NCI-H1048 (cell line): ENCODE measurements around the gene POU4F3.
"Not testable (repeated sequence)": the region's sequence is repeated elsewhere in the genome, so short reads cannot be mapped to it uniquely, and the experiment has no call there.

Experiments
- DNase-seq: peaks from one replicate; lab custom pipeline; 2025; lab: John Stamatoyannopoulos, UW

Gene POU4F3

DNA sequence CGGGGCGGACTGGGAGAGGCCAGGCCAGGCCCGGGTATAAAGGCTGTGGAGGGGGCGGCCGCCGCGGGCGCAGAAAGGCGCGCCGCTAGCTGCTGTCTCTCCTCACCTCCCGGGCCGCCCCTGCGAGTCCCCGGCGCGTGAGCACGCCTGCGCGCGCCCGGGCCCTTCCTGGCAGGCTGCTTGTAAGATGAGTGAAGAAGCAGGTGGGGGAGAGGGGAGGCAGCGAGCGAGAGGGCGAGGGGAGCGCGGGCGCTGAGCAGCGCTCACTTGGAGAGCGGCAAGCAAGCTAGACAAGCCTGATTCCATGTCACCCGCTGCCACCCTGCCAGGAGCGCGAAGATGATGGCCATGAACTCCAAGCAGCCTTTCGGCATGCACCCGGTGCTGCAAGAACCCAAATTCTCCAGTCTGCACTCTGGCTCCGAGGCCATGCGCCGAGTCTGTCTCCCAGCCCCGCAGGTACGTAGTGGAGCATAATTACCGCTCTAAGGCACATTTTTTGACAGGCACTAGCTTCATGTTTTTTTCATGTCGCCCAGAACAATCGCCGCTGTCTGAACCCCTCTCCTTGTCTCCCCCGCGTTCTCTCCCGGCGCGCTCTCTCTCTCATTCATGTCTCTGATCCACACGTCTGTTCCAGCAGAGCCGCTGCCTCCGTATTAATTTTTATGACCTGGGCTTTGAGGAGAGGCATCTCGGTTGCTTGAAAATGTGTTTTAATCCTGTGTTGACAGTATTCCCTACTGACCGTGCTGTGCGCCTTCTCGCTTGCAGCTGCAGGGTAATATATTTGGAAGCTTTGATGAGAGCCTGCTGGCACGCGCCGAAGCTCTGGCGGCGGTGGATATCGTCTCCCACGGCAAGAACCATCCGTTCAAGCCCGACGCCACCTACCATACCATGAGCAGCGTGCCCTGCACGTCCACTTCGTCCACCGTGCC is at the start of gene POU4F3:
POU4F3 (plus strand) TSS at position 66 of the 941 bp plus-strand sequence; CDS start at position 340, 274 bp downstream.
- DNase-seq = no peak

DNA sequence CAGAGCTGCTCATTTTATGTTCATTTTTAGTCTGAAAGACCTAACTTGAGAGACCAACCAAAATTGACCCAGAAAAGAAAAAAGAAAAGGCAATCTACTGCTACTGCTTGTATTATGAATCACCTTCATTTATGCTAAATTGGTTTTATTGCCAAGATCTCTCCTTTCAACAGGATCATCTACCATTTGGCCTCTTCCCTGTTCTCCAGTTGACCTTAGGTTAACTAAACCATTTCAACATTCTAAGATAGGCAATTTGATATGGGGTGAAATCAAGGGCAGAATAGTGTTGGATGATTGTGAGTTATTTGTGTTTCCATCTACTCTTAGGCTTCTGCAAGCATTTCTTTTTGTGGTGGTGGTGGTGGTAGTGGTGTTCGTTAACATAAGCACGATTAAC is 48.3 kb upstream of the POU4F3 start:
- DNase-seq = no peak

DNA sequence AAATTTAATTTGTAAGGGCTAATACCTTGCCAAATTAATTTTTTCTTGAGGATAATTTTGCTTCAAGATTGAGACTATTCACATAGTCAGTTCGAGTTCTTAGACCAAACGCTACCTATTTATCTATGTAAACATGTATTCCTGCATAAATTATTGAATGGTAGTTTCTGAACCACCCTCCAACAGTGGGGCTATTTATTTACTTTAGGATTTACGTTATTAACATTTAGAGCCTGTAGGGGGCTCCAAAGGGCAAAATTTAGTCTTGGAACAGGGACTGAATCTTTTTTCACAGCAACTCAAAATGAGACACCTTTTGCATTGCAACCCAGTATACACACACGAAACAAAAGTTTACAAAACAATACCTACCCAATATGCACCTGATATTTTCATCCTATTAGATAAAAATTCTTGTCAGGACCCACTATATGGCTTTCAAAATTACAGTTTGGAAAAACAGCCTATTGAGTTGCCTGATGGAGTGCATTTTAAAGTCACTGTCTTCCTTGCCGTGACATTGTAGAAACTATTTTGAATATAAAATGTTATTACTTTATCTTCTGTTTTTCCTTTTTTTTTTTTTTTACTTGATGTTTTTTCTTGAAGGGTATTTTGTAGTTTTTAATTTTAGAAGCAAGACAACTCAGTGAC is 47.1 kb upstream of the POU4F3 start:
- no peak for DNase-seq

DNA sequence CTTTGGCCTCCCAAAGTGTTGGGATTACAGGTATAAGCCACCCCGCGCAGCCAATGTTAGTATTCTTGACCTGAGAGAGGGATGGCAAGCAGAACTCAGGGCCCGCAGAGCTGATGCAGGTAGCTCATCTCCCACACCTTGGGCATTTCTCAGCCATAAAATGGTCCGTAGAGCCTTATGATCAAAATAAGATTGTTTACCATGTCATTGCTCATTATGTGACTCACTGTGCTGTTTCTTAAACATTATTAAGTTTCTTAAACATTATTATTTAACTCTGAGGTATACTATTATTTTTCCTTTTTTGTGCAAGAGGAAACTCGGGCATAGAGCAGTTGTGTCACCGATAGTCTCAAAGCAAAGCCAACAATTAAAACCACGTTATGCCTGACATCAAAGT is 42.4 kb upstream of the POU4F3 start:
- no peak for DNase-seq

DNA sequence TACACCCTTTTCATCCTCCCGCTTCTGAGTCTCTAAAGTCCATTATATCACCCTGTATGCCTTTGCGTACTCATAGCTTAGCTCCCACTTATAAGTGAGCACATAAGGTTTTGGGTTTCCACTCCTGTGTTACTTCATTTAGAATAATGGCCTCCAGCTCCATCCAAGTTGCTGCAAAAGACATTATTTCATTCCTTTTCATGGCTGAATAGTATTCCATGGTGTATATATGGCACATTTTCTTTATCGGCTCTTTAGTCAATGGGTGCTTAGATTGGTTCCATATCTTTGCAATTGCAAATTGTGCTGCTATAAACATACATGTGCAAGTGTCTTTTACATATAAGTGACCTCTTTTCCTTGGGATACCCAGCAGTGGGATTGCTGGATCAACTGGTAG is 39.7 kb upstream of the POU4F3 start:
- not testable (repeated sequence) for DNase-seq

DNA sequence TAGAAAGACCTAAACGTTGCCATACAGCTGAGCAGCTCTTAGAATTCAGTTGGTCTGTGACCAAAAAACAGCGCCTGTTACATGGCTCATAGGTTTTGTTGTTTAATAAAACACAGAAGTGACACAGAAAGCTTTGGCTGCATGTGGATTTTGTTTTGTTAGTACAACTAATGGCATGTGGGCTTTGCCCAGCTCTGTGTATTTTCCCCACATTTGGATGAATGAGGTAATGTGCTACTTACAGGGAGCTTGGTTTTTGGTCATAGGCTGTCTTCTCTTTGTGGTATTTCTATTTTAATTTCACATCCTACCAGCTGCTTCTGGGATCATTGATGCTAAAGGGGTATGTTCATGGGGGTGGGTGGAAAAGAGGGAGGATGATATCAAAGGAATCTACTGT is 37.0 kb upstream of the POU4F3 start:
- DNase-seq = no peak

- no peak for DNase-seq
Observed at GRCh38 chr5:146302406-146302805, 36.2 kb upstream of the POU4F3 start.

GRCh38 chr5:146306838-146307237 is 31.8 kb upstream of the POU4F3 start:
- no peak for DNase-seq

GRCh38 chr5:146307796-146308195 is 30.8 kb upstream of the POU4F3 start:
- no peak for DNase-seq

GRCh38 chr5:146310540-146310939 is 28.1 kb upstream of the POU4F3 start:
- no peak for DNase-seq

- DNase-seq = no peak
Observed at GRCh38 chr5:146311278-146311677, 27.4 kb upstream of the POU4F3 start.

DNA sequence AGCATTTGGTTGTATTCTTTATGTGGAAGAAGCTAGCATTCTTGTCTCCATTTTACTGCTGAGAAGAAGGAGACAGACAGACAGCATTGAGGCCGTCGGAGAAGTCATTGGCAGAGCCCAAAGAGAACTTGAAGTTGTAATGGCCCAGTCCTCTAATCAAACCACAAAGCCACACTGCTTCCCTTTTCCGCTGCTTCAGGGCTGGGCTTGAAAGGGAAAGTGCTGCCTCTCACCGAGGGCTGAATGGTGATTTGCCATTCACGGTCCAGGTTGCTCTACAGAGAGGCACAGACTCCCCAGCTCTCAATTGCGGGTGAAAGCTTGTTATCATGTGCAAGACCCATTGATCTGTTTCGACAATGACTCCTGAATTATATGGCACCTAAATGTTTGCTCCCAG is 25.6 kb upstream of the POU4F3 start:
- no peak for DNase-seq

GRCh38 chr5:146321571-146321970 is 17.1 kb upstream of the POU4F3 start:
- DNase-seq = no peak

DNA sequence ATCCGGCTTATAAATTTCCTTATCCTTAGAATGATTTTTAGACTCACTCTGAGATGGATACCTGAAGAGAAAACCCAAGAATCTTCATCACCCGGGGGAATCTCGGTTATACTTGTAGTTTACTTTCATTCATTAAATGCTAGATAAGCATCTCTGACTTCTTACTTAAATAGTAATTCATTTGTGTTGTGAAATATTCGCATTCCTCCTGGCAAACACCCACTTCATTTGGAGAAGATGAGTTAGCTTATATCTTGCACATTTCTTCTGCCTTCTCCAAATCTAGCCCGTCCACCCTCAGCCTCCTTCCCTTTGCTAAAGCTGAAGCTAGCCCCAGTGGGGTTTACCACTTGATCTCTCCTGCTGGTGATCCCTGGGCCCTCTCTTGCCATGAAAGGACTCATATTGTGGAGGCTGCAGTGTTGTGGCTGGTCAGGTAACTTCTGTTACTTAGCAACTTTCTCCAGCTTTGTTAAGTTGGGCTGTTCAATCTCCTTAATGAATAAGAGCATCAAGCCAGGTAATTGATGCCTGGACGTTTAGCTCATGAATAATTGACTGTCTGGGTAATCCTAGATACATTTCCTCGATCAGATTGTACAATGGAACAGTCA is 11.3 kb upstream of the POU4F3 start:
- no peak for DNase-seq

DNA sequence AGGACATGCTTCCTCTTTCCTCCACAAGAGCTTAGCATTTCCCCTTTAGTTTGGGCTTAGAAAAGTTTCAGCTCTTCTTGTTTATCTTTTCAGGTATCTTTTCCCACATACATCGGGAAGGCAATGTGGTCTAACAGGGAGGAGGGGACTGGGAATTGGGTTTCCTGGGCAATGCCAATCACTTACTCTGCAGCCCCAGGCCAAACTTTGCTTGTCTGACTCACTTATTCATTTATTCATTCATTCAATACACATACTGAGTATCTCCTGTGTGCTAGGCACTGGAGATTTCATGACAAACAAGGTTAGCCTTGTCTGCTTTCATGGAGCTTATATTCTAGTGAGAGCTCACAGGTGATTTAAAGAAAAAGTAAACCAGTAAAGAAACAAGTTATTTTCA is 10.7 kb upstream of the POU4F3 start:
- DNase-seq = no peak

DNA sequence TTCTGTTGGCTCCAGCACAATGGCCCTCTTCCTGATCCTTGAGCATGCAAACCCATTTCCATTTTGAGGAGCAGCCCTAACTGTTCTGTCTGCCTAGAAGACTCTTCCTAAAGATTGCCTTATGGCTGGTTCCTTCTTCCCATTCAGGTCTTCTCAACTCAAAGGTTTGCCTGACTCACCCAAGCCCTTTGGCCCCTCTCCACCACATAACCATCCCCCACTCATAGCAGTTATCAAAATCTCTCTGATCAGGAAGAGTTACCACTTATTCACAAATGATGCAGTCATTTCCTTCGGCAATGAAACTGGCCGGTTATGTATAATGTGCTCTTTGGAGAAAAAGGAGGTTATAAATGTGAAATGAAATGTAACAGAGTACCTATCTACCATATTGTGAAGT is 8.9 kb upstream of the POU4F3 start:
- no peak for DNase-seq

- no peak for DNase-seq
Observed at GRCh38 chr5:146331423-146331822, 7.2 kb upstream of the POU4F3 start.

- DNase-seq = no peak
Observed at GRCh38 chr5:146334074-146334533, 4.5 kb upstream of the POU4F3 start.

DNA sequence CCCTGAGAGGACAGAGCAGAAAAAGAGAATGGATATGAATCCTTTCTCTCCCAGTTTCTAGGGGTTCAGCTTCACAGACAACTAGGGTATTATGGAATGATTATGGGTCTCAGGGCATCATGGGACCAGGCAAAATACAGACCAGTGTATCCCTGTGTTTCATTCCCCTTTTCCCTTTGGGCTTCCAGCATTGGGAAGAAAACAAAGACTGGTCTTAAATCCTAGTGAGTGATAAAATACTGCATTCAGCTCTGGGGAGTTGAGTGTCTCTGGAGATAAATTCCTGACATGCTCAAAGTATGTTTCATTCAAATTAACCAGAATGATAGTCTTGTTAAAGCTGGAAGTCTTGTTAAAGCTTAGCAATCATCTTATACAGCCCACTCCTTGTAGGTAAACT is 2.4 kb upstream of the POU4F3 start:
- no peak for DNase-seq

GRCh38 chr5:146337264-146337904 is 1.3 kb upstream of the POU4F3 start:
- no peak for DNase-seq

DNA sequence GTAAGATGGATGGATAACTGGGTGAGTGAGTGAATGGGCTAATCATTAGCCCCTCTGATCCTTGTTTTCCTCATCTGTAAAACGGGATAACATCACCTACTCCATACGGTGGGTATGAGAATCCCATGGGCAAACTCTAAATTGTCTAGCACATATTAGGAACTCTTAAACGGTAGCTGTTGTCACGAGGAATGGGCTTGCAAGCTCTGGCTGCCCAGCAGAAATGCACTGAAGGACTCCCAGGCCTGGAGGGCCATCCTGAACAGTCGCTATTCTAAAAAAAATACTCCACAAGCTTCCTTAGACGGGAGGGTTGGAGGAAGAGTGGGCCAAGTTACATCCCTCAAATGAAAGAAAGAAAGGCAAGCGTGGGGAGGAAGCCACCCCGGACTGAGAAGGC is 711 bp upstream of the POU4F3 start:
- no peak for DNase-seq

GRCh38 chr5:146339715-146340259 is 1.1 kb downstream of the POU4F3 start:
- DNase-seq = no peak
